Esophagus squamous epithelium (tissue), 5 donors: ENCODE results near the gene TRIM33. TPM values are rescaled to one million over a fixed set of nuclear protein-coding genes. Genes with fewer than 3 reads are reported as not detected.

Experiments used
- DNase-seq: peaks from one replicate; lab custom pipeline; 2025; lab: John Stamatoyannopoulos, UW
- H3K27ac ChIP-seq, 4 donors: fragments of 200-600 bp; sonication (generic); one replicate each; pipeline ENCODE4 v1.5.1; 2016 to 2019; ENCODE audit warnings: mild to moderate bottlenecking in 1 of 4
- H3K27me3 ChIP-seq, 4 donors: fragments of 200-600 bp; sonication (generic); 1 replicate in 3 of 4; 2 replicates in 1 of 4; pipeline versions ENCODE4 v1.5.1 to v1.6.0; 2017 to 2021; ENCODE audit warnings: antibody characterized with exemption in 1 of 4
- H3K36me3 ChIP-seq, 3 donors: fragments of 200-600 bp; sonication (generic); one replicate each; pipeline ENCODE4 v1.5.1; 2016 to 2019
- H3K4me1 ChIP-seq, 3 donors: fragments of 200-600 bp; sonication (generic); one replicate each; pipeline ENCODE4 v1.5.1; 2017 to 2019
- H3K4me3 ChIP-seq, 4 donors: fragments of 200-600 bp; sonication (generic); 1 replicate in 3 of 4; 2 replicates in 1 of 4; pipeline ENCODE4 v1.5.1; 2016 to 2019; ENCODE audit warnings: mild to moderate bottlenecking in 2 of 4, moderate library complexity in 1 of 4
- H3K9me3 ChIP-seq, 3 donors: fragments of 200-600 bp; sonication (generic); one replicate each; pipeline ENCODE4 v1.5.1; 2016 to 2019
- CTCF ChIP-seq, 6 experiments: fragments of 450-650 bp in 4 of 6; fragments of 200-600 bp in 2 of 6; sonication (generic) in 2 of 6; IDR thresholded peaks; one replicate each; pipeline ENCODE4 v1.5.1; 2016 to 2019; ENCODE audit warnings: antibody characterized with exemption in 6 of 6, mild to moderate bottlenecking in 4 of 6, moderate library complexity in 4 of 6
- POLR2A ChIP-seq, 4 donors: fragments of 450-650 bp; IDR thresholded peaks; one replicate each; pipeline ENCODE4 v1.6.1; 2017; ENCODE audit warnings: antibody characterized with exemption in 4 of 4, mild to moderate bottlenecking in 4 of 4, moderate library complexity in 3 of 4
- WGBS, 2 donors: methylation state at CpG; one replicate each; pipeline ENCODE4 v1.1.5; 2018; 5-methylcytosine and 5-hydroxymethylcytosine counted together
- intact Hi-C: fragments of 100-400 bp; cut with DNase I; formaldehyde crosslinking; loops from one replicate; pipeline ENCODE4 v1.15.0; 2022
- total RNA-seq, 4 donors: library from RNA; depleted of rRNA; stranded (reverse); fragments of >200 nt; gene quantifications; one replicate each; pipeline ENCODE4 v1.1.0, GENCODE V29; 2016
- donor health status: DM: yes; HTN: yes; CAD: no.

The TRIM33 gene
- total RNA-seq, 4 donors from 2014 or later: 19.1 to 38.7 (median 25.4) TPM

GRCh38 chr1:114551400-114551799, 40.4 kb upstream of the TRIM33 start:
- Histone ChIP-seq H3K27me3 (no peaks in the 10 kb centered on the region), H3K27ac (no peak overlapping the region), H3K4me1 (no peaks in the 10 kb centered on the region), H3K36me3 (no peaks in the 10 kb centered on the region), H3K9me3 (no peaks in the 10 kb centered on the region), H3K4me3 (no peak overlapping the region)
- WGBS, 2 donors: 89 to 92% methylated on average over 4 of the region's 4 CpGs
- intact Hi-C loops: no loop called here
- no peak for DNase-seq
- TF ChIP-seq CTCF (IDR thresholded peaks at IDR 0.05) (no peak), POLR2A (IDR thresholded peaks at IDR 0.05) (no peak)

- no peak for DNase-seq
- no peak for TF ChIP-seq CTCF (IDR thresholded peaks at IDR 0.05)
- TF ChIP-seq POLR2A (IDR thresholded peaks at IDR 0.05): no peak
- intact Hi-C loops: no loop called here
- no peaks in the 10 kb centered on the region for H3K27me3 ChIP-seq
- H3K36me3 ChIP-seq: no peaks in the 10 kb centered on the region
- no peaks in the 10 kb centered on the region for H3K4me1 ChIP-seq
- 82 to 95% methylated on average over 2 of the region's 2 CpGs for WGBS, 2 donors
- H3K4me3 ChIP-seq: no peak overlapping the region
- no peaks in the 10 kb centered on the region for H3K9me3 ChIP-seq
- H3K27ac ChIP-seq: no peak overlapping the region
Measured at GRCh38 chr1:114550336-114550735, 39.3 kb upstream of the TRIM33 start.

GRCh38 chr1:114549137-114549536, 38.1 kb upstream of the TRIM33 start:
- Histone ChIP-seq H3K36me3 (no peaks in the 10 kb centered on the region), H3K27ac (no peak overlapping the region), H3K4me3 (no peak overlapping the region), H3K4me1 (no peaks in the 10 kb centered on the region), H3K9me3 (no peaks in the 10 kb centered on the region), H3K27me3 (no peaks in the 10 kb centered on the region)
- WGBS, 2 donors: 38 to 47% methylated on average over 4 of the region's 4 CpGs
- TF ChIP-seq POLR2A (IDR thresholded peaks at IDR 0.05): no peak
- TF ChIP-seq CTCF (IDR thresholded peaks at IDR 0.05): no peak
- no peak for DNase-seq
- intact Hi-C loops: no loop called here

GRCh38 chr1:114547076-114547475, 36.1 kb upstream of the TRIM33 start:
- Histone ChIP-seq H3K4me1 (no peaks in the 10 kb centered on the region), H3K36me3 (no peaks in the 10 kb centered on the region), H3K4me3 (no peak overlapping the region), H3K9me3 (no peaks in the 10 kb centered on the region), H3K27me3 (no peaks in the 10 kb centered on the region), H3K27ac (no peak overlapping the region)
- TF ChIP-seq POLR2A (IDR thresholded peaks at IDR 0.05): no peak
- intact Hi-C loops: no loop called here
- DNase-seq: no peak
- WGBS, 2 donors: 67 to 83% methylated on average over 1 of the region's 1 CpG

DNA sequence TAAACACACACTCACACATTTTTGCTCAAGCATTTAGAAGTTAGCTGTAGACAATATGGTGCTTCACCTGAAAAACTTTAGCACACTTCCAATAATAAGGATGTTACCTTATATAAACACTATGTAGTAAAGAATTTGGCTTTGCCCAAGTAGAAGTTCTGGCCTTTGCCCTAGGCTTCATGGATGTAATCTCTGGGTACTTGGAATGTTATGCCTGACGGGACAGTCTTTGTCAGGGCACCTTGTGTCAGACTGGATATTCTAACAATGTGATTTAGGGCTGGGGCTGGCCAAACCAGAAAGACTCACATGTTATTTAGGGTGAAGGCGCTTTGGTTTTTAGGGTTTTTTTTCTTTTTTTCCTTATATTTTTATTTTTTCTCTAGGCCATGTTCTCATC, 34.8 kb upstream of the TRIM33 start:
- TF ChIP-seq CTCF (IDR thresholded peaks at IDR 0.05): no peak
- TF ChIP-seq POLR2A (IDR thresholded peaks at IDR 0.05): no peak
- H3K4me3 ChIP-seq: no peak overlapping the region
- no peaks in the 10 kb centered on the region for H3K4me1 ChIP-seq
- no peaks in the 10 kb centered on the region for H3K36me3 ChIP-seq
- intact Hi-C loops: no loop called here
- no peaks in the 10 kb centered on the region for H3K27me3 ChIP-seq
- no peak overlapping the region for H3K27ac ChIP-seq
- WGBS, 2 donors: 79 to 81% methylated on average over 2 of the region's 2 CpGs
- no peak for DNase-seq
- no peaks in the 10 kb centered on the region for H3K9me3 ChIP-seq

DNA sequence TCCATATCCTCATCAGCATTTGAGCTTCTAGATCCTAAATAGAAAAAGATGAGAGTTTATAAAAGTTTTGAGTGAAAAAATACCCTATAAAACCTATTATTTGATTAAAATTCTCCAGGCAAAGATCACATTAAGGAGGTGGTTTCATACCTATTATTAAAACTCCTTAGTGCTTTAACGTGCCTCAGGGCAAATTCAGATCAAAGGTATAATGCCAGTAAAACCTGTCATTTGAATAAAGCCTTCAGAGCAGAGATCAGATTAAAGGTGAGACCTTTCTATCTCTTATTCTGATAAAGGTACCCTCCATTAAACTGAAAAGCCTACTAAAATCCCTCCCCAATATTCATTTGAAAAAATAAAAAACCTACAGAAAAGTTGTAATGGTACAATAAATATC, 34.3 kb upstream of the TRIM33 start:
- no peak for TF ChIP-seq CTCF (IDR thresholded peaks at IDR 0.05)
- no peak for TF ChIP-seq POLR2A (IDR thresholded peaks at IDR 0.05)
- intact Hi-C loops: no loop called here
- Histone ChIP-seq H3K4me3 (no peak overlapping the region), H3K36me3 (no peaks in the 10 kb centered on the region), H3K9me3 (no peaks in the 10 kb centered on the region), H3K27ac (no peak overlapping the region), H3K4me1 (no peaks in the 10 kb centered on the region), H3K27me3 (no peaks in the 10 kb centered on the region)
- no peak for DNase-seq
- 32 to 44% methylated on average over 1 of the region's 1 CpG for WGBS, 2 donors
